HG03457 (cell line): ENCODE results near the gene COQ4.
A peak's percentile ranks its signal among the peaks of the same experiment; 100 is the strongest.
"Not testable (repeated sequence)": the region's sequence is repeated elsewhere in the genome, so short reads cannot be mapped to it uniquely, and the experiment has no call there.

Source experiments
- ATAC-seq: cut with Tn5 transposase; IDR thresholded peaks from one replicate; pipeline ENCODE4 v1.9.1; 2021; ENCODE audit warnings: moderate number of reproducible peaks; ENCODE audit not compliant: unreplicated experiment

COQ4 gene

DNA sequence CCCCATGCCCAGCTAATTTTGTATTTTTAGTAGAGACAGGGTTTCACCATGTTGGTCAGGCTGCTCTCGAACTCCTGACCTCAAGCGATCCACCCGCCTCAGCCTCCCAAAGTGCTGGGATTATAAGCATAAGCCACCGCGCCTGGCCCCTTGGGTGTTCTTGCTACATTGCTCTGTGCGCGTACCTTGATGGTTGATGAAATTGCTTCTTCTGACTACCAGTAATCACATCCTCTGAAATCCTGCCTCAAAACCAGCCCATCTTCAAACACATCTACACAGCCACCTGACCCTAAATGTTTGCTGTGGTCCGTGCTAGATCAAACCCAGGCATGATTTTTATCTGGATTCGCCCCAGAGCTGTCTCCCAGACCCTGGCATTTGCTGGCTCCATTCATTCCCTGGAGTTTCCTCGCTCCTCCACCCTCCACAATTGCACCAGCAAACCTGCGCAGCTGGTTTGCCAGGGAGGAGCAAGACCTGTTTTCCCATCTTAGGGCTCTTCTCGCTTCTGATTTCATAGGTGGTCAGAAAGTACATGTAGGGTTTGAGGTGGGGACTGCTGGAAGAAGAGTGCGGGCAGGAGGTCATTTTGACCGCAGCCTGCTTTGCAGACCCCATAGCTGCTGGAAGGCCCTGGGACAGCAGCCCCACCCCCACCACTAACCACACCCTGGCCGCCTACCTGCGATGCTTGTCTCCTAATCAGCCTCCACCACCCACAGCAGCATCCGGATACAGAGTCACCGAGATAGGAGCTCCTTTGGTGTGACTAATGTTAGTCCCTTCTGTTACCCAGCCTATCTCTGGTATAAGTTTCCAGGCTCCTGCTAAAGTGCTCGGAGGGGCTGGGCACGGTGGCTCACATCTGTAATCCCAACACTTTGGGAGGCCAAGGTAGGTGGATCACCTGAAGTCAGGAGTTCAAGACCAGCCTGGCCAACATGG lies 23.8 kb upstream of the COQ4 start:
- no peak for ATAC-seq

DNA sequence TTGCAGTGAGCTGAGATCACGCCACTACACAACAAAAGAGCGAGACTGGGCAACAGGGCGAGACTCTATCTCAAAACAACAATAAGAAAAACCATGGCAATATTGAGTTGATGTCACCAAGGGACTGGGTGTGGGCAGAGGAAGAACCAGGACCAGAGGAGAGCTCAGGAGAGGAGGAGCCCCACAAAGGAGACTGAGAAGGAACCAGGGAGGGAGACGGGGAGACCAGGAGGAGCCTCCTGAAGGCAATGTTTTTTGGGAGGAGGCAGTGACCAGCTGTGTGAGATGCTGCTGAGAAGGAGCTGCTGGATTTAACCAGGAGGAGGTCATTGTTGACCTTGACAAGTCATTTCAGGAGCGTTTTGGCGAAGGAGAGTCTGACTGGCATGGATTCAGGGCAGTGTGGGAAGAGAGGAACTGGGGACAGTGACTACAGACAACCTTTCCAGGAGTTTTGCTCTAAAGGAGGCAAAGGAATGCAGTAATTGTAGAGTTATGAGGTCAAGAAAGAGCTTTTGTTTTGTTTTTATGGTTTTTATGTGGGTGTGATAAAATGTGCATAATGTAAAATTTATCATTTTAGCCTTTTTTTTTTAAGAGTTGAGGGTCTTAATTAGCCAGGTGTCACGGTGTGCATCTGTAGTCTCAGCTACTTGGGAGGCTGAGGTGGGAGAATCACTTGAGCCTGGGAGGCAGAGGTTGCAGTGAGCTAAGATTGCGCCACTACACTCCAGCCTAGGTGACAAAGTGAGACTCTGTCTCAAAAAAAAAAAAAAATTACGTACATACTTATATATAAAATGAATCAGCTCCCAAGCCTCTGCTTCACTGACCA lies 18.3 kb upstream of the COQ4 start:
- ATAC-seq, result no peak

DNA sequence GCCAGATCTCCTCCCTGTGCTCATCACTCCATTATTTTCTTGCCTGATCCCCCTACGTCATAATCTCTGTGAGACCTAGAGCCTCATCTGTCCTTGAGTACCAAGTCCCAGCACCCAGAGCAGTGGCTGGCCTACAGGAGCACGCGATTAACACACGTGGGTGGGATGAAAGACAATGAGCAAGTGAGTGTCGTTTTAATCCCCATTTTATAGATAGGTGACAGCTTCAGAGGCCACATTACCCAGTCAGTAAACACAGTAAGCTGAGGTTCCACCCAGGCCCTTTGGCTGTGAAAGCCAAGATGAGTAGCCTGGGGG lies 17.7 kb upstream of the COQ4 start:
- no peak for ATAC-seq

DNA sequence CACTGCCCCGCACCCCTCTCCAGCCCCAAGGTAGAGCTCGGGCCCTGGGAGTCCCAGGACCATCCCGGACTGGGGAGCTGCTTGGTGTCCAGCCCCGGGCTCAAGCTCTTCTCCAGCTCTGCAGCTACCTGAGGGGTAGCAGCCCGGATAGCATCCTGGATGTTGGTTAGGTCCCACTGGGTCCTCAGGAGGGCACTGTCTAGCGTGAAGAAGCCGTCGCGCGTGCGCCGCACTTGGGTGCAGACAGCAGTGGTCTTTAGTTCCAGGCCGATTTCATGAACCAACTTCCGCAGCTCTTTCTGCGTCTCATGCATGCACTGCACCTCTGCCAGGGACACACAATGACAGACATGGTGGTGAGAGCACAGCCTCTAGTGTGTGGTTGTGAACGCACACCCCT lies 13.1 kb upstream of the COQ4 start:
- no peak for ATAC-seq

DNA sequence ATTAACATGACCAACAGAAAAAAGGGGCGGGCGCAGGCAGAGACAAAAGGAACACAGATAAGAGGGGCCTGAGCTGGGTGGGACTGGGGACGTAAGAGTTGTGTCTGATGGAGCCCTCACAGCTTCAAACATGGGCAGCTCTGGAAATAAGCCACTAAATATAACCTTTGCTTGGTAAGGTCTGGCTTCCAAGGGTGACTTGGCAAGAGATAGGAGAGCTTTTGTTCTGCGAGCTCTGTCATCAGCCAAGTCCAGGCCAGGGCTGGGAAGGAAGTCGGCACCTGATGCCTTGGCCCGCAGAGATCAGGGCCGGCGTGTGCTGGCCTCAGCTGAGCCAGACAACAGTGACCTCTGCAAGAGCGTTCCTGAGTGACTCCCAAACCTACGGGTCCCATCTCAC lies 12.2 kb upstream of the COQ4 start:
- ATAC-seq, result no peak

DNA sequence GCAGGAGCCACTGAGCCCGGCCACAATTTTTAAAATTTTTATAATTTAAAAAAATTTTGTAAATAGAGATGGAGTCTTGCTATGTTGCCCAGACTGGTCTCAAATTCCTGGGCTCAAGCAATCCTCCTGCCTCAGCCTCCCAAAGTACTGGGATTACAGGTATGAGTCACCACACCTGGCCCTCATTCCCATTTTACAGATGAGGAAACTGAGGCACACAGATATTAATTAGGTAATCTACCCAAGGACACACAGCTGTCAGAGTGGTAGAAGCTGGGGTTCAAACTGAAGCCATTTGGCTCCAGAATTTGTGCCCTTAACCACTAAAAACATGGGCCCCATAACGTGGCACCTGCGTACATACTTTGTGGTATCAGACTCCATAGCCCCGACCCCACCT lies 7.9 kb upstream of the COQ4 start:
- ATAC-seq, result no peak

DNA sequence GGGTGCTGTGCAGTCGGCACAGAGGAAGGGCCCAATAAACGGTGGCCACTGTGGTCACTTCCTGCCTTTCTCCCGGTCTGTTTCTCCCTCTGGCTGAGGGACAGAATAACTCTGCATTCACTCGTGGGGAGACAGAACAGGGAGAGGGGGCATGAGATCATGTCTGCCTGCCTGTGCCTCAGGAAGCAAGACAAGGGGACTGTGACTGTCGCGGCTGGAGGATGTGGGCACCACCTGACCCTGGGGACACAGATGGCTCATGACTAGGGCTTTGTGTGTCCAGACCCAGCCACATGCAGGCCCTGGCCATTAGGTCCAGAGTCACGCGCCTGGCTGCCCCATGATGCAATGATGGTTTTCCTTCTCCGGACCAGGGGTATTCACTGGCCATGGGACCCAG lies 6.2 kb upstream of the COQ4 start:
- no peak for ATAC-seq

DNA sequence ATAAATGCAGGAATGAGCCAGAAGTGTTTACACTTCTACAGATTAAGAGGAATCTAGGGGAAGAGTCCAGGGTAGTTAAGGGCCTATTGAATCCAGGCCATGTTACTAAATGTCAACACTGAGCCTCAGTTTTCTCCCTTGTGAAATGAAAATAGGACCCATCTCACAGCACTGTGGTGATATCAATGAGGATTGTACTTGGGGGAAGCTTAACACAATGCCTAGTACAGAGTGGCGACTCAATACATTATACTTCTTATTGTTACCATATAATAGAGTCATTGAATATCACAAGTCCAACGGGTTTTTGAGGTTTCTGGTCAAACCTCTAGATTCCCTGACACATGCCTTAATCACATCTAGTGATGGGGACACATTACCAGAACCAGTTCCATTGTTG lies 5.0 kb upstream of the COQ4 start:
- ATAC-seq, result no peak

DNA sequence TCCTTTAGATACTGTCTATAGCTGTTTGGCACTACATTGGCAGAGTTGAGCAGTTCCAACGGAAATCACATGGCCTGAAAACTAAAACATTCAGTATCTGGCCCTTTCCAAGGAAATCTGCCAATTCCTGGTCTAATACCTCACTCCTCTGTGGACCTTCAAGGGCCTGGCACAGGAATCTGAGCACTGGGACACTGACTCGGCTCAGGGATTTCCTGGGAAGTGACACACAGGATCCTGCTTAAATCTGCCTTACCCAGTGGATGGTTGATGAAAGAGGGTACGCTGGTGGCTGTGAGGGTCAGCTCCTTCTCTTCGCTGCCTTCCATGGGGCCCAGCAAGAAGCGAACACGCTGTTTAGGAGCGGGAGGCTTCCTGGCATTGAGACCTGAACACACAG lies 1.3 kb upstream of the COQ4 start:
- no peak for ATAC-seq

DNA sequence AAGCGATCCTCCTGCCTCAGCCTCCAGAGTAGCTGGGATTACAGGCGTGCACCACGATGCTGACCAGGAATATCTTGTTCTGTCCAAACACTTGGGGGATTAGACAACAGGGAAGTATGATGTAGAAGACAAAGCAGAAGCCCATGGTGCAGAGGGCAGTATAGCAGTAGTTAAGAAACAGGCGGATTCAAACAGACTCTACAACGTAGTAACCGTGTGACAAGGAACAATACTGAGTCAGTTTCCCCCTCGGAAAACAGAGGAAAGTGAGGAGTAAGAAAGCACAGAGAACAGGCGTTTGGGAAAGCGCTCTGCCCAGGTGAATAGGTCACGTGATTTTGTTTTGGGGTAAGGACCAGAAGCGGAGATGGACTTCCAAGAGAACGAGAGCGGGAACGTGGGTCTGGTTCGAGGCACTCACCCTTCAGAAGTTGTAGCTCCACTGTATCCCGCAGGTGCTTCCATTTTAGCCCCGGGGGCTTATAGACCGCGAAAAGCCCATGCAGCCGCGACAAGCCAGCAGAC lies 698 bp upstream of the COQ4 start:
- no peak for ATAC-seq

DNA sequence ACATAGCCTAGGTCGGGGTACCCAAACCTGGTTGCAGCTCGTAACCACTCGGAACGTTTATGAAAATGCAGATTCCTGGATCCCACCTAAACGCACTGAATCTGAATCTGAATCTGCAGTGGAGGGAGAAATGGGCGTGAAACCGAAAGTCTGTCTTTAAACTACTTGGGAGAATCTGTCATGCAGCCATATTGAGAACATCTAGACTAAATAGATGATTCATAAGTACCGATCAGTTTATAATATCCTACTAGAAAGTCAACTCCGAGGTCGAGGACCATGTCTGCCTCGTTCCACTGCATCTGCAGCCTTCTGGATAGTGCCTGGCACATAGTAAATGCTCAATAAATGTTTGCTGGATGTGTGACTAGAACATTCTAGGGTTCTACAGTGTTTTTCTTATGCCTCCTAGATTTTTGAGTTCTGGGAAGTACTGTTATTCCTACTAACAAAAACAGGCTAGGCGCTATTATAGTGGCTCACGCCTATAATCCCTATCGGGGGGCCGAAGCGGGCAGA lies 632 bp downstream of the COQ4 start:
- no peak for ATAC-seq

DNA sequence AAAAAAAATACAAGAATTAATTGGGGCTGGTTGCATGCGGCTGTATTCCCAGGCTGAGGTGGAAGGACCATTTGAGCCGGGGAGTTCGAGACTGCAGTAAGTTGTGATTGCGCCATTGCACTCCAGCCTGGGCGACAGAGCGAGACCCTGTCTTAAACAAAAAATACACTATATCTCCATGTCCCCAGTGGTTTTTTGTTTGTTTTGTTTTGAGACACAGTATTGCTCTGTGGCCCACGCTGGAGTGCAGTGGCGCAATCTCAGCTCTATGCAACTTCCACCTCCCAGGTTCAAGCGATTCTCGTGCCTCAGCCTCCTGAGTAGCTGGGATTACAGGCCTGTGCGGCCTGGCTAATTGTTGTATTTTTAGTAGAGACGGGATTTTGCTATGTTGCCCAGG lies 1.2 kb downstream of the COQ4 start:
- no peak for ATAC-seq

DNA sequence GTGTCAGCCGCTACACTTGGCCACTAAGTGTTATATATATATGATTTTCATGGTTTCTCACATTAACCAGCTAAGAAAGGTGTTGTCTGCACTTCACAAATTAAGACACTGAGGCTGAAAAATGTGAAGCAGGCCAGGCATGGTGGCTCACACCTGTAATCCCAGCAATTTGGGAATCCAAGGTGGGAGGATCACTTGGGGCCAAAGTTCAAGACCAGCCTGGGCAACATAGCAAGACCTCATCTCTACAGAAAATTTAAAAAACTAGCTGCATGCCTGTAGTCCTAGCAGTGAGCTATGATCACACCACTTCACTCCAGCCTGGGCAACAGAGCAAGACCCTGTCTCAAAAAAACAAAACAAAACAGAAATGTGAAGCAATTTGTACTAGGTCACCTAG lies 1.8 kb downstream of the COQ4 start:
- no peak for ATAC-seq

DNA sequence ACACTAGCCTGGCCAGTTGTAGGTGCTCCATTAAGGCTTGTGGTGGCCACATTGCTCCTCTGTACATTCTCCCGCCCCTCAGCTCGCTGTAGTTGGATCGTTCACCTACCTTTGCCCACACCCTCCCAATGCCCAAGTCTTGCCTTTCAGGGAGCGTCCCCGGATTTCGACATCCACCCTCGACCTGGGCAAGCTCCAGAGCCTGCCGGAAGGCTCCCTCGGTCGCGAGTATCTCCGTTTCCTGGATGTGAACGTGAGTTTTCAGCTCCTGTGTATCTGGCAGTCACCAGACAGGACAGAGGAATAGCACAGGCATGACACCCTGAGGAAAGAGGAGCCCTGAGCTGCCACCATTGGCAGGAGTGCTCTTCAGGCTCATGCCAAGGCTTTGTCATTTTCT lies 3.0 kb downstream of the COQ4 start:
- no peak for ATAC-seq

DNA sequence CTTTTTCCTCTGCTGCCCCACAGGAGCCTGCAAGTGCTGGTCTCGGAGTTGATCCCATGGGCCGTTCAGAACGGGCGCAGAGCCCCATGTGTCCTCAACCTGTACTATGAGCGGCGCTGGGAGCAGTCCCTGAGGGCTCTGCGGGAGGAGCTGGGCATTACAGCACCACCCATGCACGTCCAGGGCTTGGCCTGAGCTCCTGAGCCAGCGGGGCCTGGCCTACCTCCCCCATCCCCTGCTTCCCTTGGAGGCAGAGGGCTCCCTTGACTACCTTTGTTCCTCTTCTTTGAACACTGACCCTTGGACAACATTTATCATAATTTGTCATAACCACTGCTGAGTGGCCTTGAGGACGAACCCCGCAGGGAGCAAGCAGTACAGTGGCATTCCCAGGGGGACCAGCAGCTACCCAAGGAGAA lies 10.8 kb downstream of the COQ4 start:
- ATAC-seq, result no peak

DNA sequence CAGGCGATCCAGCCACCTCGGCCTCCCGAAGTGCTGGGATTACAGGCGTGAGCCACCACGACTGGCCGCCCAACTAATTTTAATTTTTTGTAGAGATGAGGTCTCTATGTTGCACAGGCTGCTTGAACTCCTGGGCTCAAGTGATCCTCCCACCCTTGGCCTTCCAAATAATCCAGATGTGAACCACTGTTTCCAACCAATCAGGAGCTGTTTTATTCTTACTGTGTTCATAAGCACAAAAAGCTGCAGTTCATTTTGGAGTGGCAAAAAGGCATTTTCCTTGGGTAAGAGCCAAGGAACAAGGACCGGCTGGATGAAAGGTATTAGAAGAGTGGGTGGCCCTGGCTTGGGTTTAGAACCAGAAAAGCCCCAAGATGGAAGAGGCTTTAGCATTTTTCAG lies 12.5 kb downstream of the COQ4 start:
- no peak for ATAC-seq

DNA sequence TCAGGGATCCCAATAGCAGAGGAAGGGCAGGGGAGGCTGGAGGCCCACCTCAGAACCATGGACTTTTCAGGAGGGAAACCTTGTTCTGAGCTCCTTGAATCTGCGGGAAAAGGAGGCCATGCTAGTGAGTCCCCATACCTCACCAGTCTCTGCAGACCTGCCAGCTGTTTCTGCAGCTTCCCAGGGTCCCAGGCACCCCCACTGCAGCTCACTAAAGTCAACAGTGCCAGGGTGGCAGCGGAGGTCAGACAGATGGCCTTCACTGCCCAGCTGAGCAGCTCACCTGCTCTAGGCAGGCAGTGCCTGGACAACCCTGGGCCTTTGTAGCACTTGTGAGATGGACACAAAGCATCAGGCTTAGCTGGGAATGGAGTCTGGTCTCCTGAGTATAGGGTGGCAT lies 13.3 kb downstream of the COQ4 start:
- ATAC-seq, result no peak

DNA sequence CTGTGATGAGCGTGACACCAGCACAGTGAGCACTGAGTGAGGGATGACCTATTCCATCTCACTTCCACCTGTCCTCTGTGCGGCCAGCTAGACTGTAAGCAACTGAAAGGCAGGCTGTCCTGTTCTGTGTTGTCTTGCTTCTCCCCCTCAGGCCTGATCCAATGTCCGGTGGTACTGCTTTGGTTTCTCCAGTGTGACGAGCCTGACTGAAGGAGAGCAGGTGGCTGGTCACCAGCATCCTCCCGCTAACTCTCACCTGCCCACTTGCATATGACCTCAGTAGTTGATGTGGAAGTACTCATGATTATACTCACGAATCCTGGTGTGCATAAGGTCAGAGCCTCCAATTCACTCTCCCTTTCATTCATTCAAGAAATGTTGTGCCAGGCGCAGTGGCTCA lies 15.3 kb downstream of the COQ4 start:
- no peak for ATAC-seq

DNA sequence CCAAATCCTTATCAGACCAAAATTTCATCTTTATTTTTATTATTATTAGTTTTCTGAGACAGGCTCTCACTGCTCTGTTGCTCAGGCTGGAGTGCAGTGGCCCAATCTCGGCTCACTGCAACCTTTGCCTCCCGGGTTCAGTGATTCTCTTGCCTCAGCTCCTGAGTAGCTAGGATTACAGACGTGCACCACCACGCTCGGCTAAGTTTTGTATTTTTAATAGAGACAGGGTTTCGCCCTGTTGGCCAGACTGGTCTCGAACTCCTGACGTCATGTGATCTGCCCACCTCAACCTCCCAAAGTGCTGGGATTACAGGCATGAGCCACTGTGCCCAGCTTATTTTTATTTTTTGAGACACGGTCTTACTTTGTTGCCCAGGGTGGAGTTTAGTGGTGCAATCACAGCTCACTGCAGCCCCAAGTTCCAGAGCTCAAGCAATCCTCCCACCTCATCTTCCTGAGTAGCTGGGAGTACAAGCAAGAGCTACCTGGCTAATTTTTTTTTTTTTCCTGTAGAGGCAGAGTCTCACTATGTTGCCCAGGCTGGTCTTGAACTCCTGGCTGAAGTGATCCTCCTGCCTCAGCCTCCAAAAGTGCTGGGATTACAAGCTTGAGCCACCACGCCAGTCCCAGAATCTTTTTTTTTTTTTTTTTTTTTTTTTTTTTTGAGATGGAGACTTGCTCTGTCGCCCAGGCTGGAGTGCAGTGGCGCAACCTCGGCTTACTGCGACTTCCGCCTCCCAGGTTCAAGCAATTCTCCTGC lies 16.4 kb downstream of the COQ4 start:
- not testable (repeated sequence) for ATAC-seq

DNA sequence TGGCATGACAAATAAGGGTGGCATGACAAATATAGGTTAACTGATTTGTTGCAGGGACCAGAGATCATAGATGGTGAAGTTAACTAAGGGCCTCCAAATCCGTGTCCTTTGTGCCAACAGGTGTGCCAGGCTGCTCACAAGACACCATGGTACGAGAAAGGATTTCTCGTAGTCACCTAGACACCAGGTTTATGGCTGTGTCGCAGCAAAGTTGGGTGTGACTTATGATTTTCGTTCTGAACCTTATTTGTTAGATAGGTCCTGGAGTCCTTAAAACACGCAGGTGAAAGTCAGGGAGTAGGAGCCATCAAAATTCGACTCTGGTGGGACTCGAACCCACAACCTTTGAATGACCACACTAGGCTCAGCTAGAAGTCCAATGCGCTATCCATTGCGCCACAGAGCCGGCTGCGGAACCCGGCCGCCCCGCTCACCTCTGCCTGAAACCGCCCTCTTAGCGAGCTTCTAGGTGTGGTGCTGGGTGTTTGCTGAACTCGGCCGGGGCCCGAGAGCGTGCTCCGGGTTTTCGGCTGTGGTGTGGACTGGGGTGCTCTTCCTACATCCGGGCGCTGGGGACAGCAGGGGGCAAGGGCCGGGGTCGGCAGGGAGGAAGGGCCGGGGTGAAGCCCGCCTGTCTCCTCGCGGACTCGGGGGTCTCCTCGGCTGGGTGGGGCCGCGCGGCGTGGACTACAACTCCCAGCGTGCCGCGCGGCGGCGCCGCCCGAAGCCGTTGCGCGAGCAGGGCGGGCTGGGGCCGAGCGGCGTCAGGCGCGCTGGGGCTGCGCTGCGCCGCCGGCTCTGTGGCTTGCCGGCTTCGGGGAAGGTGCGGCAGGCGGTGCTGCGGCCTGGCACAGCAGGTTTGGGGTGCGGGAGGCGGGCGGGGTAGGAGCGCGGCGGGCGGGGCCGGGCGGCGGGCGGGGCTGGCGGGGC lies 17.4 kb downstream of the COQ4 start, which contains the start of gene SLC27A4:
TSS of gene SLC27A4 (plus strand) at position 767 of the 930 bp plus-strand sequence. CDS start 2,606 bp downstream, outside the sequence.
- ATAC-seq, result peak; percentile 56
